DOHH2 (cell line): ENCODE data around the gene PLIN1.

Experiments
- H3F3A ChIP-seq: fragments of 200-600 bp; sonication (generic), shearing (Covaris generic); 2 replicates; pipeline ENCODE4 v1.6.0; 2016; ENCODE audit warnings: antibody characterized with exemption, mild to moderate bottlenecking; ENCODE audit not compliant: control insufficient read depth, insufficient read depth
- H3K27ac ChIP-seq: fragments of 200-600 bp; sonication (generic); 2 replicates; pipeline ENCODE4 v1.5.1; 2014; ENCODE audit warnings: low read depth, mild to moderate bottlenecking, low read length, moderate library complexity
- H3K27me3 ChIP-seq: fragments of 200-600 bp; sonication (generic); 2 replicates; pipeline ENCODE4 v1.6.1; 2014; ENCODE audit warnings: mild to moderate bottlenecking, low read length, mixed read lengths; ENCODE audit not compliant: control insufficient read depth
- H3K36me3 ChIP-seq: fragments of 200-600 bp; sonication (generic); 2 replicates; pipeline ENCODE4 v1.6.1; 2014; ENCODE audit warnings: mild to moderate bottlenecking, low read length, moderate library complexity, mixed read lengths; ENCODE audit not compliant: control insufficient read depth
- H3K4me1 ChIP-seq: fragments of 200-600 bp; sonication (generic); 2 replicates; pipeline ENCODE4 v1.6.1; 2014; ENCODE audit warnings: mild to moderate bottlenecking, low read length, mixed read lengths; ENCODE audit not compliant: control insufficient read depth
- H3K4me2 ChIP-seq: fragments of 200-600 bp; sonication (generic); 2 replicates; pipeline ENCODE4 v1.6.0; 2014; ENCODE audit warnings: mild to moderate bottlenecking, low read length, moderate library complexity
- H3K4me3 ChIP-seq: fragments of 200-600 bp; sonication (generic); 2 replicates; pipeline ENCODE4 v1.5.1; 2014; ENCODE audit warnings: mild to moderate bottlenecking, low read length, mixed read lengths
- H3K79me2 ChIP-seq: fragments of 200-600 bp; sonication (generic); 2 replicates; pipeline ENCODE4 v1.6.1; 2014; ENCODE audit warnings: mild to moderate bottlenecking, low read length, mixed read lengths; ENCODE audit not compliant: control insufficient read depth
- H3K9me2 ChIP-seq: fragments of 200-600 bp; sonication (generic); replicated peaks from 2 replicates; pipeline ENCODE4 v1.6.1; 2014; ENCODE audit warnings: mild to moderate bottlenecking, low read length, mixed read lengths; ENCODE audit not compliant: control insufficient read depth
- H3K9me3 ChIP-seq: fragments of 200-600 bp; sonication (generic); 2 replicates; pipeline ENCODE4 v1.6.1; 2014; ENCODE audit warnings: antibody characterized with exemption, low read length, mixed read lengths; ENCODE audit not compliant: control insufficient read depth, insufficient read depth
- H4K20me1 ChIP-seq: fragments of 200-600 bp; sonication (generic); 2 replicates; pipeline ENCODE4 v1.6.0; 2014; ENCODE audit warnings: low read depth, mild to moderate bottlenecking, antibody characterized with exemption, low read length, moderate library complexity; ENCODE audit not compliant: control insufficient read depth, insufficient read depth
- EZH2phosphoT487 ChIP-seq: fragments of 200-600 bp; sonication (generic); IDR thresholded peaks from 2 replicates; pipeline ENCODE4 v1.6.1; 2017; ENCODE audit warnings: borderline replicate concordance, mild to moderate bottlenecking, antibody characterized with exemption, low read length, moderate library complexity, mixed read lengths
- TF ChIP-seq, protein P1 (sequence below): fragments of 200-600 bp; sonication (generic); IDR thresholded peaks from one replicate; pipeline ENCODE4 v1.5.1; 2014; ENCODE audit warnings: antibody characterized with exemption, mild to moderate bottlenecking, low read depth, low read length; ENCODE audit not compliant: poor library complexity, severe bottlenecking

The PLIN1 gene

DNA sequence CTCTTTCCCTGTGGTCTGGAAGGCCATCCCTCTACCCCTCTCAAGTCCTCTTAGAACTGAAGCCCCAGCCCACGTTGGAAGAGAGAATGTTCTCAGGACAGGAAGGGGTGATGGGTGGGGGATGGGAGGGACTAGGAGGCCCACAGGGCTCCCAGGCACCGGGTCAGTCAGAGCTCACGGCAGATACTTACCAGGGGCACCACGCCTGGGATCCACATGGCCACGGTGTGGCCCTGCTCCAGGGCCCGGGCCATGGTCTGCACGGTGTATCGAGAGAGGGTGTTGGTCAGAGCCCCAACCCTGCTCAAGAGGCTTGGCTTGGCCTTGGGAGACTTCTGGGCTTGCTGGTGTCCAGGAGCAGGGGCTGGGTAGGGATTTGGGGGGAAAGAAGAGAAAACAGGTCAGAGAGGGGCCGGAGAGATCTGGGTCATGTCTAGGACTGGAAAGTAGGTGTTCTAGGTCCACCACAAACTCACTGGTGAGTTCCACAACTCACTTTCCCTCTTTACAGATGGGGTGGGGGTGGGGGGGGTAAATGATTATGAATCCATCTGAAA is 9.8 kb downstream of the PLIN1 start:
- Histone ChIP-seq H3K4me2 (no peak overlapping the region), H3K79me2 (no peaks in the 10 kb centered on the region), H3K9me2 (no peaks in the 10 kb centered on the region), H3F3A (peaks cover 4% of the 10 kb centered on the region; the same call in 1 of the 2 replicates), H4K20me1 (no peaks in the 10 kb centered on the region), H3K4me3 (no peak overlapping the region), H3K27ac (no peak overlapping the region), H3K4me1 (no peaks in the 10 kb centered on the region), H3K27me3 (peaks cover 18% of the 10 kb centered on the region), H3K9me3 (no peaks in the 10 kb centered on the region), H3K36me3 (no peaks in the 10 kb centered on the region)
- TF ChIP-seq, protein P1, sequence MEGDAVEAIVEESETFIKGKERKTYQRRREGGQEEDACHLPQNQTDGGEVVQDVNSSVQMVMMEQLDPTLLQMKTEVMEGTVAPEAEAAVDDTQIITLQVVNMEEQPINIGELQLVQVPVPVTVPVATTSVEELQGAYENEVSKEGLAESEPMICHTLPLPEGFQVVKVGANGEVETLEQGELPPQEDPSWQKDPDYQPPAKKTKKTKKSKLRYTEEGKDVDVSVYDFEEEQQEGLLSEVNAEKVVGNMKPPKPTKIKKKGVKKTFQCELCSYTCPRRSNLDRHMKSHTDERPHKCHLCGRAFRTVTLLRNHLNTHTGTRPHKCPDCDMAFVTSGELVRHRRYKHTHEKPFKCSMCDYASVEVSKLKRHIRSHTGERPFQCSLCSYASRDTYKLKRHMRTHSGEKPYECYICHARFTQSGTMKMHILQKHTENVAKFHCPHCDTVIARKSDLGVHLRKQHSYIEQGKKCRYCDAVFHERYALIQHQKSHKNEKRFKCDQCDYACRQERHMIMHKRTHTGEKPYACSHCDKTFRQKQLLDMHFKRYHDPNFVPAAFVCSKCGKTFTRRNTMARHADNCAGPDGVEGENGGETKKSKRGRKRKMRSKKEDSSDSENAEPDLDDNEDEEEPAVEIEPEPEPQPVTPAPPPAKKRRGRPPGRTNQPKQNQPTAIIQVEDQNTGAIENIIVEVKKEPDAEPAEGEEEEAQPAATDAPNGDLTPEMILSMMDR: no peak
- no peak for TF ChIP-seq EZH2phosphoT487

DNA sequence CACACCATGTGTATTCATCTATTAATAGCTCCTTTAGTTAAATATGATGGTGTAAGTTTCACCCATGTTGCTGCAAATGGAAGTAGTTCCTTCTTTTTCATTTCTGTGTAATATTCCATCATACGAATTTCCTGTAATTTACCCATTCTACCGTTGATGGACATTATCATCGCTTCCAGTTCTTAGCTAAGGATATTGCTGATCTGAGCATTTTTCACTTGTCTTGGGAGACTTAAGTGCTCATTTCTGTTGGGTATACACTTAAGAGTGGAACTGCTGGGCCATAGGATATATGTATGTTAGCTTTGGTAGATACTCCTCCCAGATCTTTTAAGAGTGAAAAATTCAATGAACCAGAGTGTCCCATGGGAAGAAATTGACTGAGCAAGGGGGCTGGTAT is 11.0 kb downstream of the PLIN1 start:
- no peaks in the 10 kb centered on the region for H3K9me3 ChIP-seq
- H3K9me2 ChIP-seq: no peaks in the 10 kb centered on the region
- no peaks in the 10 kb centered on the region for H3K36me3 ChIP-seq
- H3K79me2 ChIP-seq: no peaks in the 10 kb centered on the region
- H3K4me1 ChIP-seq: no peaks in the 10 kb centered on the region
- H3K27ac ChIP-seq: no peak overlapping the region
- no peaks in the 10 kb centered on the region for H4K20me1 ChIP-seq
- no peak overlapping the region for H3K4me3 ChIP-seq
- H3F3A ChIP-seq: peaks cover 4% of the 10 kb centered on the region; the same call in 1 of the 2 replicates
- no peak overlapping the region for H3K4me2 ChIP-seq
- TF ChIP-seq, protein P1: no peak
- no peak for TF ChIP-seq EZH2phosphoT487
- H3K27me3 ChIP-seq: peaks cover 19% of the 10 kb centered on the region

DNA sequence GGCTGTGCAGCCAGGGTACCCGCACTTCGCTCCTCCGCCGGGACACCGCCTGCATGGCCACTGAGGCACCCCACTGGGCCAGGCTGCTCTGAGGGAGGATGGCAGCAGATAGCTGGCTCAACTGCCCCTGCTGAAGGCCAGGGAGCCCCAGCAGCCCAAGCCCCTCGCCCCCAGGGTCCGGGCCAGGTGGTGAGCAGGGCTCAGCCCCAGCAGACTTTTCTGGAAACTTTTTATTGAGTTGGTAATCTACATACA is 11.5 kb downstream of the PLIN1 start:
- H3F3A ChIP-seq: peaks cover 4% of the 10 kb centered on the region; the same call in 1 of the 2 replicates
- H3K4me1 ChIP-seq: no peaks in the 10 kb centered on the region
- H3K79me2 ChIP-seq: no peaks in the 10 kb centered on the region
- no peak overlapping the region for H3K4me3 ChIP-seq
- TF ChIP-seq, protein P1: no peak
- TF ChIP-seq EZH2phosphoT487: no peak
- no peaks in the 10 kb centered on the region for H4K20me1 ChIP-seq
- H3K4me2 ChIP-seq: no peak overlapping the region
- H3K9me3 ChIP-seq: no peaks in the 10 kb centered on the region
- no peaks in the 10 kb centered on the region for H3K9me2 ChIP-seq
- H3K27ac ChIP-seq: no peak overlapping the region
- peaks cover 19% of the 10 kb centered on the region for H3K27me3 ChIP-seq
- no peaks in the 10 kb centered on the region for H3K36me3 ChIP-seq
